Measurements from ENCODE around the gene PRKCA.

DNA sequence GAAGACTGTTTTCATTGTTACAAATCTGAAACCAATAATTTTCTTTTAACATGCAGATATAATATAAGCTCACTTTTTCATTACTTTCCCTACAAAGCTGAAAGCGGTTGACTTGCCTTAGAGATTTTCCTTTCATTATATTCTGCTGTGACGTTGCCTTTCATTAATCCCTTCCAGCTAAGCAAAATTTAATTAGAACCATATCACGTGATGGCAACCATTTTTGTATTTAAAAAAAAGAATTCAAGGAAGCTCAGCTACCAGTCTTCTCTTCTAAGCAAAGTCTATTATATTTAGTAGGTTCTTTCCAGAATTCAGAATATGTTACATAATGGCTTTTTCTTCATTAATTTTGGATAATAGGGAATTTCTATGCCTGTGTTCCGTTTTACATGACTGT is 186.5 kb downstream of the PRKCA start:
- TF ChIP-seq GATA2 (IDR thresholded peaks at IDR 0.05; ENCODE audit: low read depth, low read length): no peak
- TF ChIP-seq GATA3 (IDR thresholded peaks at IDR 0.05; ENCODE audit: low read depth, low read length): no peak

All from SH-SY5Y (cell line).